ENCODE measurements around the gene UAP1.

Gene UAP1

GRCh38 chr1:162626094-162626493 lies 64.6 kb downstream of the UAP1 start:
- Histone ChIP-seq H4K20me1 (ENCODE audit: insufficient read depth, low read length) (no peaks in the 10 kb centered on the region), H3K9ac (ENCODE audit: low read depth, low read length) (no peak overlapping the region), H3K27me3 (ENCODE audit: insufficient read depth, low read length, poor library complexity) (no peaks in the 10 kb centered on the region), H3K36me3 (ENCODE audit: insufficient read depth, low read length) (no peaks in the 10 kb centered on the region), H3K4me1 (ENCODE audit: insufficient read depth, low read length) (no peaks in the 10 kb centered on the region), H3K9me3 (ENCODE audit: insufficient read depth, low read length, severe bottlenecking) (no peaks in the 10 kb centered on the region), H3K4me2 (ENCODE audit: insufficient read depth, low read length) (no peak overlapping the region), H3K27ac (ENCODE audit: low read length) (no peak overlapping the region), H3K4me3 (ENCODE audit: low read depth in 1 of 2, low read length in 2 of 2) (no peak overlapping the region), H2AFZ (ENCODE audit: low read depth, low read length) (no peak overlapping the region), H3K79me2 (ENCODE audit: insufficient read depth, low read length) (no peaks in the 10 kb centered on the region)
- DNase-seq (no peak), ATAC-seq (ENCODE audit: insufficient read depth, low read depth) (no peak)
- TF ChIP-seq CTCF (IDR thresholded peaks at IDR 0.05; ENCODE audit: borderline replicate concordance, extremely low read depth, low read length, poor library complexity, severe bottlenecking) (no peak), EZH2 (IDR thresholded peaks at IDR 0.05; ENCODE audit: borderline replicate concordance, low read depth, low read length, severe bottlenecking) (no peak)

- ATAC-seq (ENCODE audit: insufficient read depth, low read depth) (no peak), DNase-seq (no peak)
- Histone ChIP-seq H2AFZ (ENCODE audit: low read depth, low read length) (no peak overlapping the region), H3K36me3 (ENCODE audit: insufficient read depth, low read length) (no peaks in the 10 kb centered on the region), H3K9ac (ENCODE audit: low read depth, low read length) (no peak overlapping the region), H3K4me1 (ENCODE audit: insufficient read depth, low read length) (no peaks in the 10 kb centered on the region), H4K20me1 (ENCODE audit: insufficient read depth, low read length) (no peaks in the 10 kb centered on the region), H3K4me3 (ENCODE audit: low read depth in 1 of 2, low read length in 2 of 2) (no peak overlapping the region), H3K27ac (ENCODE audit: low read length) (no peak overlapping the region), H3K79me2 (ENCODE audit: insufficient read depth, low read length) (no peaks in the 10 kb centered on the region), H3K27me3 (ENCODE audit: insufficient read depth, low read length, poor library complexity) (no peaks in the 10 kb centered on the region), H3K4me2 (ENCODE audit: insufficient read depth, low read length) (no peak overlapping the region), H3K9me3 (ENCODE audit: insufficient read depth, low read length, severe bottlenecking) (no peaks in the 10 kb centered on the region)
- TF ChIP-seq CTCF (IDR thresholded peaks at IDR 0.05; ENCODE audit: borderline replicate concordance, extremely low read depth, low read length, poor library complexity, severe bottlenecking) (no peak), EZH2 (IDR thresholded peaks at IDR 0.05; ENCODE audit: borderline replicate concordance, low read depth, low read length, severe bottlenecking) (no peak)
Observed at GRCh38 chr1:162626761-162627160, 65.2 kb downstream of the UAP1 start.

- Histone ChIP-seq H2AFZ (ENCODE audit: low read depth, low read length) (no peak overlapping the region), H3K4me1 (ENCODE audit: insufficient read depth, low read length) (no peaks in the 10 kb centered on the region), H3K27ac (ENCODE audit: low read length) (no peak overlapping the region), H3K79me2 (ENCODE audit: insufficient read depth, low read length) (no peaks in the 10 kb centered on the region), H4K20me1 (ENCODE audit: insufficient read depth, low read length) (no peaks in the 10 kb centered on the region), H3K9ac (ENCODE audit: low read depth, low read length) (no peak overlapping the region), H3K4me2 (ENCODE audit: insufficient read depth, low read length) (no peak overlapping the region), H3K9me3 (ENCODE audit: insufficient read depth, low read length, severe bottlenecking) (no peaks in the 10 kb centered on the region), H3K36me3 (ENCODE audit: insufficient read depth, low read length) (no peaks in the 10 kb centered on the region), H3K4me3 (ENCODE audit: low read depth in 1 of 2, low read length in 2 of 2) (no peak overlapping the region), H3K27me3 (ENCODE audit: insufficient read depth, low read length, poor library complexity) (peaks cover 2% of the 10 kb centered on the region)
- DNase-seq (peak; percentile 9), ATAC-seq (ENCODE audit: insufficient read depth, low read depth) (peak; percentile 63)
- TF ChIP-seq EZH2 (IDR thresholded peaks at IDR 0.05; ENCODE audit: borderline replicate concordance, low read depth, low read length, severe bottlenecking) (no peak), CTCF (IDR thresholded peaks at IDR 0.05; ENCODE audit: borderline replicate concordance, extremely low read depth, low read length, poor library complexity, severe bottlenecking) (peak; percentile 66)
Observed at GRCh38 chr1:162627662-162628296, 66.3 kb downstream of the UAP1 start.

Measured in DND-41 (cell line).